ENCODE data around the gene CCDC28A. TPM values are rescaled to one million over a fixed set of nuclear protein-coding genes. Genes with fewer than 3 reads are reported as not detected.

CCDC28A gene
- 10 to 100 TPM; 20.9 to 33.9 (median 24.8) TPM for total RNA-seq

GRCh38 chr6:138773177-138774091, at the start of gene CCDC28A:
TSS of gene CCDC28A (plus strand) at chr6:138773769. CDS start at chr6:138776121, 2,352 bp downstream.
- TF ChIP-seq CTCF (IDR thresholded peaks at IDR 0.05; ENCODE audit: low read depth), result no peak

DNA sequence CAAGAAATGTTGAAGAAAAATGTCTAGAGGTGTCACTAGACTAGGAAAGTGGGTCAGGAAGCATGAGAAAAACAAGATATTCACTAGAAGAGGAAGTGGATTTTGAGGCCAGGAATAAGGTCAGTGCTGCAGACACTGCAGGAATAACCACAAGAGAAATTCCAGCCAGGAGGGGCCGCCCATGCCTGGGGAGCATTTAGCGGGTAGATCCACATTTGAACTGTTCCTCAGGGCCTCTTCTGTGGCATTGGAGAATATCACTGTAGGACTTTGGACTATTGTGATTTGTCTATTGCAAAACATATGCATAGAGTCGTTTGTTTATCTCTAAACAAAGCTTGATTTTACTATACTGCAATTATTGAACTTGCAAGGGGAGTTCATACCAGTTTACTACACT, 49.6 kb upstream of the CCDC28A start:
- no peak for TF ChIP-seq CTCF (IDR thresholded peaks at IDR 0.05; ENCODE audit: low read depth)

- no peak for TF ChIP-seq CTCF (IDR thresholded peaks at IDR 0.05; ENCODE audit: low read depth)
These were observed 47.4 kb upstream of the CCDC28A start for GRCh38 chr6:138726066-138726756.

DNA sequence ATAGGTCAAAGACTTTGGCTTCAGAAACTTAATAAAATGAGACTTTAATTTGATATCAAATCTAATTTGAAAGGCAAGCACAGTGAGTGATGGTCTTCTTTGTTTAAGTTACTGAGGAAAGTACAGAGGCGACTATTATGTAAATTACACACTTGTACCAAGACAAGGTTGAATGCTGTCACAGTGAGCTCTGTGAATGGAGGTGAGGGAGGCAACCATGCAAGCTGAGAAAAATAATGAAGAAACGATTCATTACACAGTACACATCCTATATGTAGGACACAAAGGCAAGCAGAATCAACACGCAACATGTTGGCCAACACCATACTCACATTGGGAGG, 46.8 kb upstream of the CCDC28A start:
- no peak for TF ChIP-seq CTCF (IDR thresholded peaks at IDR 0.05; ENCODE audit: low read depth)

DNA sequence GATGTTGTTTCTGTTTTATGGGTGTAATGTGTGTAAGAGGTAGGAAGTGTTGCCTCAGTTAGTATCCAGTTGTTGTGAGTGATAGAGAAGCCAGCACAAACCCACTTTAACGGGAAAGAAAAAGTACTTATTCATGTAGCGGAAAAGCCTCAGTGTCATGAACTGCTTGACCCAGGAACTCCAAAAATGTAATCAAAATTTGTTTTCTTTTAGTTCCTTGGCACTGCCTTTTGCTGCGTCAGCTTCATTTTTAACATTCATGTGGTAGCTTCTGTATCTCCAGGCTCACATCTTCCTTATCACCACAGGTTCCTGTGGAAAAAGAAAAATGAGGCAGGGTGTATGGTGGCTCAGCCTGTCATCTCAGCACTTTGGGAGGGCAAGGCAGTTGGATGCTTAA, 46.4 kb upstream of the CCDC28A start:
- TF ChIP-seq CTCF (IDR thresholded peaks at IDR 0.05; ENCODE audit: low read depth), result no peak

DNA sequence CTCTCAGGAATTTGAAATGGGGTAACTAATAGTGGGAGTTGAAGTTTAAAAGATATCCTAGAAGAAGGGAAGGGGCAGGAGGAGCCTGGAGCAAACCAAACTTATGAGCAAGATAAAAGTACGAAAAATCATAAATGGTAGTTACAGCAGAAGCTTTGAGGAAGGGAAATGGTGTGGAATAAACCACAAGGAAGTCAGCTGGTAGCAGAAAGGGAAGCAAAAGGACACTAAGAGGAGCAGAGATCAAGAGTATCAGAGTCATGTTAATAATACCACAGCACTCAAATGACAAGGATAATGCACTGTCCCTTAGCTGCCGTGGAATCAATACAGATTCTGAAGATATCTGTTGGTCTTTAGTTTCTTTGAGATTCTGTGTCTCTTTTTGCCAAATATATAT, 44.9 kb upstream of the CCDC28A start:
- no peak for TF ChIP-seq CTCF (IDR thresholded peaks at IDR 0.05; ENCODE audit: low read depth)

GRCh38 chr6:138734585-138734984, 39.0 kb upstream of the CCDC28A start:
- no peak for TF ChIP-seq CTCF (IDR thresholded peaks at IDR 0.05; ENCODE audit: low read depth)
